ENCODE results near the gene PCDHGB6. TPM values are rescaled to one million over a fixed set of nuclear protein-coding genes. Genes with fewer than 3 reads are reported as not detected.
"Not testable (repeated sequence)": the region's sequence is repeated elsewhere in the genome, so short reads cannot be mapped to it uniquely, and the experiment has no call there.

Gene PCDHGB6
- total RNA-seq, 1 donor from 2014 or later: 3.4 TPM

GRCh38 chr5:141383345-141383744, 24.5 kb upstream of the PCDHGB6 start:
- H3K4me3 ChIP-seq (ENCODE audit: low read depth, low read length): peak overlapping the region; percentile 56
- no peak for TF ChIP-seq CTCF (conservative IDR thresholded peaks at IDR 0.05; ENCODE audit: low read depth, low read length)
- DNase-seq (ENCODE audit: low read depth): no peak

DNA sequence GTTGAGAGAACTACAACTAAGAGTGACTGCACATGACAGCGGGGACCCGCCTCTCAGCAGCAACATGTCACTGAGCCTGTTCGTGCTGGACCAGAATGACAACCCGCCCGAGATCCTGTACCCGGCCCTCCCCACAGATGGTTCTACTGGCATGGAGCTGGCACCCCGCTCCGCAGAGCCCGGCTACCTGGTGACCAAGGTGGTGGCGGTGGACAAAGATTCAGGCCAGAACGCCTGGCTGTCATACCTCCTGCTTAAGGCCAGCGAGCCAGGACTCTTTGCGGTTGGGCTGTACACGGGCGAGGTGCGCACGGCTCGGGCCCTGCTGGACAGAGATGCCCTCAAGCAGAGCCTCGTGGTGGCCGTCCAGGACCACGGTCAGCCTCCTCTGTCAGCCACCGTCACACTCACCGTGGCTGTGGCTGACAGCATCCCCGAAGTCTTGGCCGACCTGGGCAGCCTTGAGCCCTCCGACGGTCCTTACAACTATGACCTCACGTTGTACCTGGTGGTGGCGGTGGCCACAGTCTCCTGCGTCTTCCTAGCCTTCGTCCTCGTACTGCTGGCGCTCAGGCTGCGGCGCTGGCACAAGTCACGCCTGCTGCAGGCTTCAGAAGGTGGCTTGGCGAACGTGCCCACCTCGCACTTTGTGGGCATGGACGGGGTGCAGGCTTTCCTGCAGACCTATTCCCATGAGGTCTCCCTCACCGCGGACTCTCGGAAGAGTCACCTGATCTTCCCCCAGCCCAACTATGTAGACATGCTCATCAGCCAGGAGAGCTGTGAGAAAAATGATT, 23.2 kb upstream of the PCDHGB6 start:
- TF ChIP-seq CTCF (conservative IDR thresholded peaks at IDR 0.05; ENCODE audit: low read depth, low read length): no peak
- no peak overlapping the region for H3K4me3 ChIP-seq (ENCODE audit: low read depth, low read length)
- no peak for DNase-seq (ENCODE audit: low read depth)

DNA sequence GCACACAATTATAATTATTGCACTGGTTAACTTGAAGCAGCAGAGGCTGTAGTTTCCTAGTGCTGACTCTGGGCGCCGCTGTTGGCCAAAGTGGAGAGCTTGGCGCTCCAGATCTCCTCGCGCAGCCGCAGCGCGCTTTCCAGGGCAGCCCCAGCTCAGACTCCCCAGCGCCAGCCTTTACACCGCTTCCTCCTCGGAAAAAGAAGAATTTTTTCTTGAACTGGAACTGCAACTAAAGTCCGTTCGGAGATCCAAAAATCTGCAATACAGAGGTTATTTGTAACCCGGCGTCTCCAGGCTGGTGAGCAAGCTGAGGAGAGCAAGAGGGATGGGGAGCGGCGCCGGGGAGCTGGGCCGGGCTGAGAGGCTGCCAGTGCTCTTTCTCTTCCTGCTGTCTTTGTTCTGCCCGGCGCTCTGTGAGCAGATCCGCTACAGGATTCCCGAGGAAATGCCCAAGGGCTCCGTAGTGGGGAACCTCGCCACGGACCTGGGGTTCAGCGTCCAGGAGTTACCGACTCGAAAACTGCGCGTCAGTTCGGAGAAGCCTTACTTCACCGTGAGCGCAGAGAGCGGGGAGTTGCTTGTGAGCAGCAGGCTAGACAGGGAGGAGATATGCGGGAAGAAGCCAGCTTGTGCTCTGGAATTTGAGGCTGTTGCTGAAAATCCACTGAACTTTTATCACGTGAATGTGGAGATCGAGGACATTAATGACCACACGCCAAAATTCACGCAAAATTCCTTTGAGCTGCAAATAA, 20.1 kb upstream of the PCDHGB6 start, which contains the start of gene PCDHGB4:
TSS of gene PCDHGB4 (plus strand) at position 142 of the 755 bp plus-strand sequence. CDS start at position 329, 187 bp downstream.
- not testable (repeated sequence) for DNase-seq (ENCODE audit: low read depth)
- peak; percentile 54 for TF ChIP-seq CTCF (conservative IDR thresholded peaks at IDR 0.05; ENCODE audit: low read depth, low read length)
- H3K4me3 ChIP-seq (ENCODE audit: low read depth, low read length): peak within 1 kb of the TSS; percentile 43

DNA sequence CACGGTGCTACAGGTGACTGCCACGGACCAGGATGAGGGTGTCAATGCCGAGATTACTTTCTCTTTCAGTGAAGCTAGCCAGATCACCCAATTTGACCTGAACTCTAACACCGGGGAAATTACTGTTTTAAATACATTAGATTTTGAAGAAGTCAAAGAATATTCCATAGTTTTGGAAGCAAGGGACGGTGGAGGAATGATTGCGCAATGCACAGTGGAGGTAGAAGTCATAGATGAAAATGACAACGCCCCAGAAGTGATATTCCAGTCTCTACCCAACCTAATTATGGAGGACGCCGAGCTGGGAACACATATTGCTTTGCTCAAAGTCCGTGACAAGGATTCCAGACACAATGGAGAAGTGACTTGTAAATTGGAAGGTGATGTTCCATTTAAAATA, 19.2 kb upstream of the PCDHGB6 start:
- no peak overlapping the region for H3K4me3 ChIP-seq (ENCODE audit: low read depth, low read length)
- TF ChIP-seq CTCF (conservative IDR thresholded peaks at IDR 0.05; ENCODE audit: low read depth, low read length): no peak

GRCh38 chr5:141389153-141390042, 18.4 kb upstream of the PCDHGB6 start:
- H3K4me3 ChIP-seq (ENCODE audit: low read depth, low read length): no peak overlapping the region
- no peak for TF ChIP-seq CTCF (conservative IDR thresholded peaks at IDR 0.05; ENCODE audit: low read depth, low read length)
- no peak for DNase-seq (ENCODE audit: low read depth)

More for the DNA sequence above, 19.2 kb upstream of the PCDHGB6 start:
- no peak for DNase-seq (ENCODE audit: low read depth)

- peak; percentile 26 for TF ChIP-seq CTCF (conservative IDR thresholded peaks at IDR 0.05; ENCODE audit: low read depth, low read length)
- H3K4me3 ChIP-seq (ENCODE audit: low read depth, low read length): no peak within 1 kb of the TSS
- DNase-seq (ENCODE audit: low read depth): no peak
Observed at GRCh38 chr5:141392429-141393198, 15.2 kb upstream of the PCDHGB6 start, which contains the start of gene PCDHGA8. Gene PCDHGA8, plus strand, starts transcription at chr5:141392633. Its CDS starts 181 bp downstream, at chr5:141392814.
